WI38 (cell line): ENCODE measurements around the gene COL5A1.

Source experiments
- H3K4me3 ChIP-seq: 2 replicates; pipeline ENCODE4 v1.5.1; 2011; ENCODE audit warnings: low read depth, mild to moderate bottlenecking, control low read depth, low read length
- CTCF ChIP-seq: IDR thresholded peaks from 2 replicates; pipeline ENCODE4 v1.5.1; 2012; ENCODE audit warnings: low read depth, mild to moderate bottlenecking, control low read depth, low read length

Gene COL5A1

GRCh38 chr9:134757216-134757975, 115.8 kb downstream of the COL5A1 start:
- no peak for TF ChIP-seq CTCF
- no peak overlapping the region for H3K4me3 ChIP-seq

- no peak for TF ChIP-seq CTCF
- H3K4me3 ChIP-seq = no peak overlapping the region
Measured at GRCh38 chr9:134758949-134759607, 117.5 kb downstream of the COL5A1 start.

GRCh38 chr9:134759913-134760312, 118.3 kb downstream of the COL5A1 start:
- no peak overlapping the region for H3K4me3 ChIP-seq
- no peak for TF ChIP-seq CTCF

- no peak overlapping the region for H3K4me3 ChIP-seq
- no peak for TF ChIP-seq CTCF
Measured at GRCh38 chr9:134760750-134761420, 119.3 kb downstream of the COL5A1 start.

- no peak for TF ChIP-seq CTCF
Measured at GRCh38 chr9:134764473-134765269, 123.1 kb downstream of the COL5A1 start.

GRCh38 chr9:134765785-134766184, 124.2 kb downstream of the COL5A1 start:
- TF ChIP-seq CTCF = no peak

More at GRCh38 chr9:134764473-134765269, 123.1 kb downstream of the COL5A1 start:
- no peak overlapping the region for H3K4me3 ChIP-seq

More at GRCh38 chr9:134765785-134766184, 124.2 kb downstream of the COL5A1 start:
- H3K4me3 ChIP-seq = no peak overlapping the region
